Activated T-helper 2 cell treated with anti-CD3 and anti-CD28 coated beads, Interferon-gamma antibody, Interleukin-2, Interleukin-4, amounts not matched to agents 10 μg/mL and 5 μg/mL and 100 μg/mL, durations not matched to agents 14 hours and 24 hours and 36 hours (primary cell): ENCODE data around the gene ATP1A4. TPM values are rescaled to one million over a fixed set of nuclear protein-coding genes. Genes with fewer than 3 reads are reported as not detected.

ENCODE experiments used
- DNase-seq: peaks from one replicate; pipeline ENCODE4 v3.0.0; 2021; ENCODE audit warnings: low spot score
- H3K27ac Mint-ChIP-seq: one replicate; pipeline ENCODE4 v1.8.0; 2021; ENCODE audit warnings: mixed read lengths
- H3K27me3 Mint-ChIP-seq: one replicate; pipeline ENCODE4 v1.8.0; 2021; ENCODE audit warnings: low read depth, mixed read lengths
- H3K36me3 Mint-ChIP-seq: one replicate; pipeline ENCODE4 v1.8.0; 2021; ENCODE audit warnings: low read depth, mixed read lengths
- H3K4me1 Mint-ChIP-seq: one replicate; pipeline ENCODE4 v1.8.0; 2021; ENCODE audit warnings: low read depth, mixed read lengths
- H3K4me3 Mint-ChIP-seq: one replicate; pipeline ENCODE4 v1.8.0; 2021; ENCODE audit warnings: low read depth, mild to moderate bottlenecking, moderate library complexity, mixed read lengths
- H3K9me3 Mint-ChIP-seq: one replicate; pipeline ENCODE4 v1.8.0; 2021; ENCODE audit warnings: mixed read lengths
- intact Hi-C: fragments of 100-400 bp; cut with micrococcal nuclease; formaldehyde crosslinking; loops from one replicate; pipeline ENCODE4 v1.15.1; 2023
- total RNA-seq: library from RNA; stranded (reverse); gene quantifications from 2 replicates; pipeline ENCODE4 v1.2.3, GENCODE V29; 2022

The ATP1A4 gene
- total RNA-seq, 1 donor from 2014 or later, result 0.55 TPM

DNA sequence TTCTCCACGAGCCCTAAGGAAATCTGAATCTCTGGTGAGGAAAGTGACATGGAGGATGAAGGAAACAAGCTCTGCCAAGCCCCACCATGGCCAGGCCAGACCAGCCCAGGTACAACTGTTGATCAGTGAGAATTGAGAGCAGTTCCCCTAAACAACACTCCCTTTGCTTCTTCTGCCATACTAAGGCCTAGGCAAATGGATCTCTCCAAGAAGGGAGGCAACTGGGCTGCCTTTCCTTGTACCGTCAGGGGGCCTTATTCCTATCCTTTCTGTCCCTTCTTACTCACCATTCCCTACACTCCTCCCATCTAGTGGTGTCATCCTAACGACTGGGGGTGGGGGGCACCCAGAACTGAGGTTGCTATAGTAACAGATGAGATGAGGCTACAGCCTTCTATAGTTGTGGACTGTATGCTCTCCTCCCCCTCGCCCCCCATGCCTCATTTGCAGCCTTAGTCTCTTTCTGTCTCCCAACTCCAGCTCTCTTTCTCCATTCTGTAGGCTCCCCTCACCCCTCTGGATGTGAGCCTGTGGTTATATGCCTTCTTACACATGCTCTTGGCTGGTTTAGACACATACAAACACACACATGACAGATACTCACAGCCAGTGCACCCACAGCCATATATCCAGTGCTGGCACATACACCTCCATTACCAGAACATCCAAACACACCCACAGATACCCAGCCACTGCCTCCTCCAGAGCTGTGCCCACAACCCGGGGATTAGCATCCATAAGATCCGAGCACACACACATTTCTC lies 57.3 kb downstream of the ATP1A4 start:
- H3K4me3 Mint-ChIP-seq, result no peak overlapping the region
- peaks cover 55% of the 10 kb centered on the region for H3K36me3 Mint-ChIP-seq
- H3K9me3 Mint-ChIP-seq, result no peaks in the 10 kb centered on the region
- H3K27ac Mint-ChIP-seq, result peak overlapping the region; percentile 6
- intact Hi-C loops, result no loop called here
- H3K27me3 Mint-ChIP-seq, result no peaks in the 10 kb centered on the region
- peaks cover 40% of the 10 kb centered on the region for H3K4me1 Mint-ChIP-seq
- no peak for DNase-seq

DNA sequence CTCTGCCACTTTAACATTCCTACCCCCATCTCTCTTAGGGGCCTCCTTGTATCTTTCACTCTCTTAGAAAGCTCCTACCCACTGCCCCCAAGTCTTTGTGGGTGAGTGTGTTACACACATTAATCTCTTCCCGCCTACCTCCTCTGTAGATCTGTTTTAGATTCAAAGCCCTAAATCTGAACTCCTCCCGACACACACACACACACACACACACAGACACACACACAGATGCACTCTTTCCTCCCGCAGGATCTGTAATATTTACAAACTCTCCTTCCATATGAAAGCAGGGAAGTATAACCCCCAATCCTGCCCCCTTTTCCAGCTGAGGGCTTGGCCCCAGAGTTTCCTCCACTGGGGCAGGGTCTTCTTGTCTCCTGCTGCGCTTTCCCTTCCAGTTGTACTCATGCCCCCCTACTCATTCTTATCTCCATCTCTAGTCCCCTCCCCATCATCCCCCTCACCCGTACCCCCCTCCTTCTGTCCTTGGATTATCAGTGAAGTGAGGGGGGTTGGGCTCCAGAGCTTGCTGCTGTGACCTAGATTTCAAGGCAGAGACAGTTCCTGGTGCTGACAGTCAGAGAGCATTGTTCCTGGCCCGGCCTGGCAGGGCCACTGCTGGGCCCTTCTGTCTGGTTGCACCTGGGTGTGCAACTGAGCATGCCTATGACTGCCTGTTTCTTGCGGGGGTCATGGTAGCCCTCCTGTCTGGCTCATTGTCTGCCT lies 58.1 kb downstream of the ATP1A4 start:
- Mint-ChIP-seq H3K9me3 (no peaks in the 10 kb centered on the region), H3K4me3 (no peak overlapping the region), H3K27ac (peak overlapping the region; percentile 35), H3K4me1 (peaks cover 33% of the 10 kb centered on the region), H3K27me3 (no peaks in the 10 kb centered on the region), H3K36me3 (peaks cover 62% of the 10 kb centered on the region)
- intact Hi-C loops, result no loop called here
- DNase-seq, result no peak

DNA sequence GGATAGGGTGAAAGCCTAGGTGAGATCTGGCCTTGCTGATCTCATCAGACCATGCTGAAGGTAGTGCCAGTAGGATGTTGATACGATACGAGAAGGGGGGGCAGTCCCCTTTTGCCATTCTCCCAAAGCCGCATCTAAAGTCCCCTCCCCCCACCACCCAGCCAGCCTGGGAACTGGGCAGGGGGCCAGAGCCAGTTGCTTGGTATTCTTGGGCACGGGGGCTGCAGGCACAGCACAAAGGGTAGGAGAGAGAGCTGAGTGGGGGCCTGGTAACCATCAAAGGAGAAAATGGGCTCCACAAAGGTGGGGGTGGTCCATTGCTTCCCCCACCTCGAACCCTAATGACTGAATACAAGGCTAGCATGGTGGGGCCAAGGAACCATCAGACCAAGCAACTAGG lies 59.2 kb downstream of the ATP1A4 start:
- H3K27me3 Mint-ChIP-seq, result no peaks in the 10 kb centered on the region
- H3K36me3 Mint-ChIP-seq, result peaks cover 73% of the 10 kb centered on the region
- no peak for DNase-seq
- intact Hi-C loops, result no loop called here
- no peak overlapping the region for H3K4me3 Mint-ChIP-seq
- H3K27ac Mint-ChIP-seq, result no peak overlapping the region
- no peaks in the 10 kb centered on the region for H3K9me3 Mint-ChIP-seq
- peaks cover 29% of the 10 kb centered on the region for H3K4me1 Mint-ChIP-seq

DNA sequence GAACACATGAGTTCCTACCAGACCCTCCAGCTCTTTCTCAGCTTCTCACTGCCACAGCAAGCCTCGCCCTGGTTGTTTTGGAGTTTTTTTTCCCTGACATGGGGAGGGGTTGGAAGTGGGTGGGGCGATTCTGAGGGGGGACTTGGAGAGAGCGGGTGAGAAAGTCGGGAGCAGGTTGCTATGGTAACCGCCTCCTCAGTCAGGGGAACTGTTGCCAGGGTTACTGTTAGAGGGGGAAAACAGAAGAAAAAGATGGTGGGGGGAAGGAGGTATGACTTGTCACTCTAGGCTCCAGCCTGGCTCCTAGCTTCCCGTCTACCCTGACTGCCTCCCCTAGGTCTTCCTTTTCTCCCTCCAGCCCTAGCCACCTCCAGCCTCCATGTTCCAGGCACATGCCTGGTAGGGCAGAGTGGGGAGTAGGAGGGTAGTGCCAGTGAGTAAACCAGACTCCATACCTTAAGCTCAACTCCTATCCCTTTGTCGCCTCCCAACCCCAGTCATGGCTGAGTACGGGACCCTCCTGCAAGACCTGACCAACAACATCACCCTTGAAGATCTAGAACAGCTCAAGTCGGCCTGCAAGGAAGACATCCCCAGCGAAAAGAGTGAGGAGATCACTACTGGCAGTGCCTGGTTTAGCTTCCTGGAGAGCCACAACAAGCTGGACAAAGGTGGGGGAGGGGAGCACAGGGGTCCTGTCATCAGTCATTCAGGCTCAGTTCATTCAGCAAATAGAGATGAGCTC lies 59.8 kb downstream of the ATP1A4 start:
- H3K27ac Mint-ChIP-seq, result no peak overlapping the region
- H3K36me3 Mint-ChIP-seq, result peaks cover 79% of the 10 kb centered on the region

DNA sequence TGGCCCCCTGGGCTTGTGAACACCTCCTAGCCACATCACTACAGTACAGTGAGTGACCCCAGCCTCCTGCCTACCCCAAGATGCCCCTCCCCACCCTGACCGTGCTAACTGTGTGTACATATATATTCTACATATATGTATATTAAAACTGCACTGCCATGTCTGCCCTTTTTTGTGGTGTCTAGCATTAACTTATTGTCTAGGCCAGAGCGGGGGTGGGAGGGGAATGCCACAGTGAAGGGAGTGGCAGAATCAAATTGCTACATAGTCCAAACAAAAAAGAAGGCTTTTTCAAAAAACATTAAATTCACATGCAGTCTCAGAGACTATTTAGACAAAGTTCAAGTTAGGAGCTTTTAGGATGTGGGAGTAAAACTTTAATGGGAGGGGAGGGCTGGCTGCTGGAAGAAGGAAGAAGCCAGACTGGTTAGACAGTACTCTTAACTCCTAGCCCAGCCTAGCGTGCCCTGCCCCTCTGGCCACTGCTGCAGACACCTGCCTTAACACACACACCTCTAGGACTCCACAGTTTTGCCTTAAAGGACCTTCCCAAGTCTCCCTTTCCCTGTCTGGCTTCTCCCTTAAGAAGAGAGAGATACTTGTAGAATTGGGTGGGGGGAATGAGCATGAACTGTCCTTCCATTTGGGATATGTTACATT lies 63.2 kb downstream of the ATP1A4 start:
- Mint-ChIP-seq H3K36me3 (peaks cover 91% of the 10 kb centered on the region), H3K9me3 (no peaks in the 10 kb centered on the region), H3K4me1 (peaks cover 8% of the 10 kb centered on the region), H3K27ac (no peak overlapping the region), H3K27me3 (no peaks in the 10 kb centered on the region), H3K4me3 (no peak overlapping the region)
- intact Hi-C loops, result no loop called here
- DNase-seq, result no peak

More for the DNA sequence above, 59.8 kb downstream of the ATP1A4 start:
- H3K4me3 Mint-ChIP-seq, result no peak overlapping the region
- no peaks in the 10 kb centered on the region for H3K27me3 Mint-ChIP-seq
- intact Hi-C loops, result no loop called here
- H3K9me3 Mint-ChIP-seq, result no peaks in the 10 kb centered on the region
- no peak for DNase-seq
- H3K4me1 Mint-ChIP-seq, result peaks cover 26% of the 10 kb centered on the region

DNA sequence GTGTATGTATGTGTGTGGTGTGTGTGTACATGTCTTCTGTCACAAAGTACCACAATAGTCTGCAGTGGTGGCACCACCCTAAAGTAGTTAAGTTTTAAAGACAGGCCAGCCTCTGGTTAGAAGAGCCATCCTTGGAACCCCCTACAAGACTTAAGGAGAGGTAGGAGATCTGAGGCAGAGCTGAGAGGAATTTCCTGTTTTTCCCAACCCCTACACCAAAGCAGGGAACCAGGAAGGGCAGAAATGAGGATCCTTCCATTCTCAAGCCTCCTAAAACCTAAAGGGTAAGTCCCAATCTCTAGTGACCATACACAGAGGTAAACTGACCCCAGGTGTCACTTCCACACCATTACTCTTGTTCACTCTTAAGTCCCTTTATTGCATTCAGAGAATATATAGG lies 64.9 kb downstream of the ATP1A4 start:
- Mint-ChIP-seq H3K4me3 (no peak overlapping the region), H3K27me3 (no peaks in the 10 kb centered on the region), H3K9me3 (no peaks in the 10 kb centered on the region), H3K27ac (no peak overlapping the region), H3K4me1 (no peaks in the 10 kb centered on the region), H3K36me3 (peaks cover 92% of the 10 kb centered on the region)
- intact Hi-C loops, result no loop called here
- DNase-seq, result no peak

DNA sequence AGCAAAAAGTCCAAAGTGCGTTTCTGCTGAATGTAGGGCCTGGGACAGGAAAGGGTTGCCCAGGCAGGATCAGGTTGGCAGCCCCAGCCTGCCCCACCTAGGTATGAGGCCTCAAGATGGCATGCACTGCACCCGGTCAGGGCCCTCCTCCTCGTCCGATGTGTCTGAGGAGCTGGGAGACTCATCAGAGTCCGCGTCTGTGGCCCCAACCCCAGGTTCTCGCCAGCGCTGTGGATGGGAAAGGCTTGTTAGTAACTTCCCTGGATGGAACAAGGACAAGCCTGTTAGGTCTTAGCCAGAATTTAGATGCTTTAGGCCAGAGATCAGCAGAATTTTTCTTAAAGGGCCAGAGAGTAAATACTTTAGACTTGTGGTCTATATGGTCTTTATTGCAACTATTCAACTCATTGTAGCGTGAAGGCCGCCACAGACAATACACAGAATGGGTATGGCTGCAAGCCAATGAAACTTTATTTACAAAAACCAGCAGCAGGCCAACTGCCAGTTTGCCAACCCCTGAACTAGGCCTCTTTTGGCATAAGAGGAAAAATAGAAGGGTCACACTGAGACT lies 66.2 kb downstream of the ATP1A4 start:
- intact Hi-C loops, result no loop called here
- Mint-ChIP-seq H3K4me1 (no peaks in the 10 kb centered on the region), H3K9me3 (no peaks in the 10 kb centered on the region), H3K27ac (no peak overlapping the region), H3K4me3 (no peak overlapping the region), H3K36me3 (peaks cover 92% of the 10 kb centered on the region), H3K27me3 (no peaks in the 10 kb centered on the region)
- DNase-seq, result no peak

DNA sequence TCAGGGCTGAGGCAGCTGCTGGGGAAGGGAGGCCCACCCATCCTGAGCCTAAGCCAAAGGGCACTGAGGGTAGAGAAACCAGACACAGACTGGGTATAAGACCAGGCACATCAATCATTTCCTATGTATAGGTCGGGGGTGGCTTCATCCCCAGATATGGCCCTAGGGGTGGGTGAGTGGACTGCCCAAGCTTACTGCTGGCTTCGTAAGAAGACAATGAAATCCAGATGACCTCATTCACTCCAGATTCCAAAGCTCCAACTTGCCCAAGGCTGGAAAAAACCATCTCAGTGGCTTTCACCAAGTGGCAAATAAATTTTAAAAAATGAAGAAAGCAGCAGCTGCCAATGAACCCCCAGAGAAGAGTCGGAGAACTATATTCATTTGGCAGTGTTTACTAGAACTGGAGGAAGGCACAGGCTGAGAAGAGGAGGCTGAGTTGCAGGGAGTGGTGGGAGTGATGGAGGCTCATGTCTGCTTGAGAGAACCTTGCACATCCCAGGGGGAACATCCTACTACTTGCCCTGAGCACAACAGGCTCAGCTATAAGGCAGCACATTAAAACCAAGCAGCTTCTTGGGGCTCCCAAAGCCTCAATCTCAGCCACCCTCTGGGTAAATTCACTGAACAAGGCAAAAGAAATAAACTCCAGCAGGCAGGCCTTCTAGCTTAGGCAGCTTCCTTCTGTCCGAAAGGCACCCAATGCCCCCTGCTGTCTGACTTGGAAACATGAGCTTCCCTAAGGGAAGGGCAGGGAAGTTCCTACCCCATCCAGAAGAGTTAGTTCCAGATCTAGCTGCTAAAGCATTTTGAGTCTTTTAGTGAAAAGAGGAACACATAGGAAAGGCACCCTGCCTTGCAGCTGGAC lies 67.9 kb downstream of the ATP1A4 start:
- Mint-ChIP-seq H3K36me3 (peaks cover 92% of the 10 kb centered on the region), H3K27ac (no peak overlapping the region), H3K4me3 (no peak overlapping the region), H3K4me1 (no peaks in the 10 kb centered on the region), H3K27me3 (no peaks in the 10 kb centered on the region), H3K9me3 (no peaks in the 10 kb centered on the region)
- intact Hi-C loops, result no loop called here
- DNase-seq, result no peak

DNA sequence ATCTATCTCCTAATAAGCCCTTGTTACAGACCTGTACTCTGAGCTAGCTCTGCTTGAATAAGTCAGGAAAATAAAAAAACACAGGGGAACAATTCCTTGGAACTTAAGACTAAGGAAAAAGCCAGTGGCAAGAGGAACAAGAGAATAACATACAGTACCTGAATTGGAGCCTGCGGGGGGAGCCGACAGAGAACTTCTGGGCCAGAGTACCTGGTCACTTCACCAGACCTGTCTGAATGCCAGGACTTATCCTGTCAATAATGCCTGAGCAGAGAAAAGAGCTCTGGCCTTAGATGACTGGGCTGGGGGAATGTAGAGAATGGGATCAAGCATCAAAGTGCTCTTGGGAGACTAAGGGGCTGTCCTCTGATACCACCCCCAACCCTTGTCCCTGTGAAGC lies 68.9 kb downstream of the ATP1A4 start:
- intact Hi-C loops, result no loop called here
- H3K4me1 Mint-ChIP-seq, result no peaks in the 10 kb centered on the region
- no peak overlapping the region for H3K4me3 Mint-ChIP-seq
- no peak overlapping the region for H3K27ac Mint-ChIP-seq
- peaks cover 84% of the 10 kb centered on the region for H3K36me3 Mint-ChIP-seq
- H3K27me3 Mint-ChIP-seq, result no peaks in the 10 kb centered on the region
- no peaks in the 10 kb centered on the region for H3K9me3 Mint-ChIP-seq
- DNase-seq, result no peak

DNA sequence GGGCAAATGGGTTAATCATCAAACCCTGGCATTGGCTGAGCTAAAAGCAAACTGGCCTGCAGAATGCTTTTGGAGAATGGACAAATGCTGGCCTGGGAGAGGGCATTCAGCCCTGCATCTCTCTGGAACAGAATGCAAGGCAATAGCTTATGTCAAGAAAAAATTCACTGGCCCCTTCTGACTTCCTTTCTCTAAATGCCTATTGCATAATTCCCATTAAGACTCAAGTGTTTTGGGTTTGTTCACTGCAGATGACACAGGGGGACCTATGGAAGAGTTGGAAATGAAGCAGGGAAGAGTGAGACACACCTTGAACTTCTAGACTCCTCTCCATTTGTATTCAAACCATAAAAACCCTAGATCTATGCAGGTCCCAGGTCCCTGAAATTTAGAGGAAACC lies 69.7 kb downstream of the ATP1A4 start:
- no peaks in the 10 kb centered on the region for H3K27me3 Mint-ChIP-seq
- no peaks in the 10 kb centered on the region for H3K9me3 Mint-ChIP-seq
- no peak for DNase-seq
- H3K4me3 Mint-ChIP-seq, result no peak overlapping the region
- no peak overlapping the region for H3K27ac Mint-ChIP-seq
- H3K36me3 Mint-ChIP-seq, result peaks cover 76% of the 10 kb centered on the region
- intact Hi-C loops, result no loop called here
- no peaks in the 10 kb centered on the region for H3K4me1 Mint-ChIP-seq

DNA sequence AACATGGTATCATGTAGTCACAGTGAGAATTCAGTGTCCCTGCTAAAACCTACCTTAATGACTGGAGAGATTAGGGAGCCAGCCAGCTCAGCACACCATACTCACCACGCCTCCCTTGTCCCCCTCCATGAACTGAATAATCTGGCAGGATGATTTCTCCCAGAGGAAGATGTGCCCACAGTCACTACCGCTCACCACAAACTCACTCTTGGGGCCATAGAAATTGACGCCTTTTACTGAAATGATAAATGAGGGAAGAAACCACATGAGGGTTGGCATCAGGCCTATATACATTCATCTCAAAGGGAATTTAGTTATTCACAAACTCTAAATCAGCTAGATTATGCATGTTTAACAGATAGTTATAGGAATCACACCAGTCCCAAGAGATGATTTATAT lies 71.1 kb downstream of the ATP1A4 start:
- H3K36me3 Mint-ChIP-seq, result peaks cover 65% of the 10 kb centered on the region
- no peaks in the 10 kb centered on the region for H3K9me3 Mint-ChIP-seq
- intact Hi-C loops, result no loop called here
- no peak overlapping the region for H3K27ac Mint-ChIP-seq
- no peak overlapping the region for H3K4me3 Mint-ChIP-seq
- no peaks in the 10 kb centered on the region for H3K4me1 Mint-ChIP-seq
- no peaks in the 10 kb centered on the region for H3K27me3 Mint-ChIP-seq
- DNase-seq, result no peak

DNA sequence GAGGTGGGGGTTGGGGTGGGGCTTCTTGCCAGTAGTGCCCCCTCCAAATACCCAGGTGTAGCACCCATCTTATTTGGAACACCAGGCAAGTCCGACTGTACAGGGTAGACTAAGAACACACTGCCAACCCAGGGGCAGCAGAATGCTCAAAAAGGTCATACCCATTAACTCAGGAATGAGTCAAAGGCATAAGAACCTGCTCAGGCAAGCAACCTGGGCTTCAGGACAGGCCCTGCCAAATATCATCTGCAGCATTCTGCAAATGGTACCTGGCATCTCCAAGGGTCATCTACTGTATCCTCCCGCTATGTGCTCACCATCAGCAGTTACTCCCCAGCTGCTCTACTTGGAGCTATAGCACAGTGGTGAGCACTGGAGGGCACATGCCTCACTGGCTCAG lies 73.2 kb downstream of the ATP1A4 start:
- Mint-ChIP-seq H3K36me3 (peaks cover 60% of the 10 kb centered on the region), H3K9me3 (no peaks in the 10 kb centered on the region), H3K27me3 (no peaks in the 10 kb centered on the region), H3K4me1 (no peaks in the 10 kb centered on the region), H3K4me3 (no peak overlapping the region), H3K27ac (no peak overlapping the region)
- DNase-seq, result no peak
- intact Hi-C loops, result no loop called here
